Adipose tissue (tissue), 3 donors: ENCODE measurements around the gene ANTXR1. TPM values are rescaled to one million over a fixed set of nuclear protein-coding genes. Genes with fewer than 3 reads are reported as not detected.
"Not testable (repeated sequence)": the region's sequence is repeated elsewhere in the genome, so short reads cannot be mapped to it uniquely, and the experiment has no call there.

ENCODE experiments used
- H3K27ac ChIP-seq: one replicate; pipeline ENCODE4 v1.5.1; 2013; ENCODE audit warnings: low read depth, low read length
- WGBS, 3 donors: extraction: QIAGEN DNeasy Blood & Tissue Kit; methylation state at CpG; one replicate each; pipeline ENCODE4 v1.1.7; 2013; 5-methylcytosine and 5-hydroxymethylcytosine counted together
- polyA plus RNA-seq, 3 donors: library from polyadenylated mRNA; stranded (reverse); fragments of 200-250 nt; gene quantifications; one replicate each; pipeline ENCODE4 v1.2.3, GENCODE V29; 2013
- donor health status: healthy with polysubstance abuse.
- donor health status: Bipolar disorder and iron deficiency.
- donor health status: healthy.

Gene ANTXR1
- polyA plus RNA-seq, 3 donors: 1.7 to 41.6 (median 9.6) TPM

GRCh38 chr2:69166465-69166811 is 153.5 kb downstream of the ANTXR1 start:
- no peak overlapping the region for H3K27ac ChIP-seq
- 84 to 94% (median 90%) methylated on average over 2 of the region's 2 CpGs for WGBS, 3 donors

GRCh38 chr2:69166812-69167468 is 154.0 kb downstream of the ANTXR1 start:
- 83 to 89% (median 89%) methylated on average over 5 of the region's 5 CpGs for WGBS, 3 donors
- no peak overlapping the region for H3K27ac ChIP-seq

GRCh38 chr2:69167469-69167822 is 154.5 kb downstream of the ANTXR1 start:
- H3K27ac ChIP-seq: no peak overlapping the region
- 70 to 90% (median 76%) methylated on average over 4 of the region's 4 CpGs for WGBS, 3 donors

- WGBS, 3 donors: 77 to 87% (median 86%) methylated on average over 3 of the region's 3 CpGs
- no peak overlapping the region for H3K27ac ChIP-seq
These were observed 155.3 kb downstream of the ANTXR1 start for GRCh38 chr2:69168144-69168813.

- 79 to 85% (median 81%) methylated on average over 6 of the region's 6 CpGs for WGBS, 3 donors
- H3K27ac ChIP-seq: no peak overlapping the region
These were observed 156.1 kb downstream of the ANTXR1 start for GRCh38 chr2:69168950-69169654.

- 74 to 89% (median 89%) methylated on average over 11 of the region's 11 CpGs for WGBS, 3 donors
- no peak overlapping the region for H3K27ac ChIP-seq
These were observed 156.8 kb downstream of the ANTXR1 start for GRCh38 chr2:69169655-69170389.

- no peak overlapping the region for H3K27ac ChIP-seq
- 69 to 82% (median 72%) methylated on average over 3 of the region's 3 CpGs for WGBS, 3 donors
These were observed 157.7 kb downstream of the ANTXR1 start for GRCh38 chr2:69170661-69171060.

- no peak overlapping the region for H3K27ac ChIP-seq
- 65 to 76% (median 68%) methylated on average over 5 of the region's 5 CpGs for WGBS, 3 donors
These were observed 158.3 kb downstream of the ANTXR1 start for GRCh38 chr2:69171116-69171896.

- no peak overlapping the region for H3K27ac ChIP-seq
- WGBS, 3 donors: 73 to 85% (median 81%) methylated on average over 7 of the region's 7 CpGs
These were observed 159.0 kb downstream of the ANTXR1 start for GRCh38 chr2:69171897-69172525.

GRCh38 chr2:69173706-69174105 is 160.7 kb downstream of the ANTXR1 start:
- 84 to 96% (median 88%) methylated on average over 1 of the region's 1 CpG for WGBS, 3 donors
- H3K27ac ChIP-seq: no peak overlapping the region

GRCh38 chr2:69174211-69174610 is 161.2 kb downstream of the ANTXR1 start:
- H3K27ac ChIP-seq: not testable (repeated sequence)

GRCh38 chr2:69175790-69176715 is 163.1 kb downstream of the ANTXR1 start:
- 79 to 86% (median 83%) methylated on average over 7 of the region's 7 CpGs for WGBS, 3 donors
- H3K27ac ChIP-seq: no peak overlapping the region

More at GRCh38 chr2:69174211-69174610, 161.2 kb downstream of the ANTXR1 start:
- 89 to 92% (median 91%) methylated on average over 5 of the region's 5 CpGs for WGBS, 3 donors

GRCh38 chr2:69177063-69177771 is 164.2 kb downstream of the ANTXR1 start:
- peak overlapping the region; percentile 51 for H3K27ac ChIP-seq
- WGBS, 3 donors: 23 to 60% (median 28%) methylated on average over 16 of the region's 16 CpGs

- H3K27ac ChIP-seq: peak overlapping the region; percentile 51
- WGBS, 3 donors: 16 to 36% (median 23%) methylated on average over 19 to 20 of the region's 20 CpGs
These were observed 165.0 kb downstream of the ANTXR1 start for GRCh38 chr2:69177785-69178636.

GRCh38 chr2:69178756-69179155 is 165.8 kb downstream of the ANTXR1 start:
- 64 to 78% (median 68%) methylated on average over 3 of the region's 3 CpGs for WGBS, 3 donors
- no peak overlapping the region for H3K27ac ChIP-seq
